Right atrium auricular region (tissue), 2 donors: ENCODE results near the gene BEGAIN. TPM values are rescaled to one million over a fixed set of nuclear protein-coding genes. Genes with fewer than 3 reads are reported as not detected.

Experiments
- DNase-seq: peaks from one replicate; pipeline ENCODE4 v3.0.0-alpha.2; 2019; ENCODE audit warnings: low spot score
- H3K27ac ChIP-seq, 2 donors: fragments of 200-600 bp; sonication (generic); 1 replicate in 1 of 2; 2 replicates in 1 of 2; pipeline ENCODE4 v1.5.1; 2016 to 2019
- H3K27me3 ChIP-seq, 2 donors: fragments of 200-600 bp; sonication (generic); one replicate each; pipeline versions ENCODE4 v1.5.1 to v1.6.0; 2017 to 2019
- H3K36me3 ChIP-seq: fragments of 200-600 bp; sonication (generic); one replicate; pipeline ENCODE4 v1.5.1; 2016
- H3K4me1 ChIP-seq, 2 donors: fragments of 200-600 bp; sonication (generic); one replicate each; pipeline versions ENCODE4 v1.5.1 to v1.6.0; 2017 to 2019
- H3K4me3 ChIP-seq, 2 donors: fragments of 200-600 bp; sonication (generic); 1 replicate in 1 of 2; 2 replicates in 1 of 2; pipeline ENCODE4 v1.5.1; 2017 to 2019; ENCODE audit warnings: mild to moderate bottlenecking in 1 of 2, moderate library complexity in 1 of 2
- H3K9me3 ChIP-seq, 2 donors: fragments of 200-600 bp; sonication (generic); one replicate each; pipeline ENCODE4 v1.5.1; 2019
- total RNA-seq, 2 donors: library from RNA; depleted of rRNA; stranded (reverse); fragments of >200 nt; gene quantifications; one replicate each; pipeline ENCODE4 v1.1.0, GENCODE V29; 2016
- TF ChIP-seq, protein P1 (sequence below), 2 donors: fragments of 200-600 bp; sonication (generic); IDR thresholded peaks; one replicate each; pipeline ENCODE4 v1.5.1; 2019; ENCODE audit warnings: antibody characterized with exemption in 2 of 2

BEGAIN gene, protein sequence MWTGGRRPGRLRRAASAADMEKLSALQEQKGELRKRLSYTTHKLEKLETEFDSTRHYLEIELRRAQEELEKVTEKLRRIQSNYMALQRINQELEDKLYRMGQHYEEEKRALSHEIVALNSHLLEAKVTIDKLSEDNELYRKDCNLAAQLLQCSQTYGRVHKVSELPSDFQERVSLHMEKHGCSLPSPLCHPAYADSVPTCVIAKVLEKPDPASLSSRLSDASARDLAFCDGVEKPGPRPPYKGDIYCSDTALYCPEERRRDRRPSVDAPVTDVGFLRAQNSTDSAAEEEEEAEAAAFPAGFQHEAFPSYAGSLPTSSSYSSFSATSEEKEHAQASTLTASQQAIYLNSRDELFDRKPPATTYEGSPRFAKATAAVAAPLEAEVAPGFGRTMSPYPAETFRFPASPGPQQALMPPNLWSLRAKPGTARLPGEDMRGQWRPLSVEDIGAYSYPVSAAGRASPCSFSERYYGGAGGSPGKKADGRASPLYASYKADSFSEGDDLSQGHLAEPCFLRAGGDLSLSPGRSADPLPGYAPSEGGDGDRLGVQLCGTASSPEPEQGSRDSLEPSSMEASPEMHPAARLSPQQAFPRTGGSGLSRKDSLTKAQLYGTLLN
- 1 to 10 TPM in 1 of 2 donors, under 1 TPM in 1; 0.93 to 5.7 TPM for total RNA-seq

DNA sequence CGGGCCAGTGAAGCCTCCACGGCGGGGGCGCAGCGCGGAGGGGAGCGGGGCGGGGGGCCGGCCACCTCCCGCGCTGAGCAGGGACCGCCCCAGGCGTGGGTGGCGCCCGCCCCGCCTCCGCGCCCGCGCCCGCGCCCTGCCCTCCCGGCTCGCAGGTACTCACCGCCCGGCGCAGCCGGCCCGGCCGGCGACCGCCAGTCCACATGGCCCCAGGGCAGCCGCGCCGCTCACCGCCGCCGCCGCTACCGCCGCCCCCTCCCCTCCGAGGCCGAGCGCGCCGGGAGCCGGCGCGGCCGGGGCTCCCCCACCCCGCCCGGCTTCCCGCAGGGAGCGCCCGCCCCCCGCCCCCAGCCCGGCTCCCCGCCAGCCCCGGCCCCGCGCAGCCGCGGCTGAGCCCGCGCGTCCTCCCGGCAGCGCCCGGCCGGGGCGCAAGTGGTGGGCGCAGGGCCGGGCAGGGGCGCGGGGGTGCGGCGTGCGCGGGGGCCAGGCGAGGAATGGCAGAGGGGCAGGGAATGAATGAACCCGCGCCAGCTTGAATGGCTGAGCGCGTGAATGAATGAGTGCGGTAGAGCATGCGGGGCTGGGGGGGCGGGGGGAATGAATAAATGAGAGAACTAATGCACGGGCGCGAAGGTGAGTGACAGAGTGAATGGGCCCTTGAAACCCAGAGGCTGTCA, at the start of gene BEGAIN:
Gene BEGAIN, minus strand, starts transcription at position 332 of the 677 bp plus-strand sequence. Its CDS starts 127 bp downstream, at position 205.
- H3K9me3 ChIP-seq = no peaks in the 10 kb centered on the region
- no peak within 1 kb of the TSS for H3K27ac ChIP-seq
- H3K36me3 ChIP-seq = no peaks in the 10 kb centered on the region
- H3K27me3 ChIP-seq = no peaks in the 10 kb centered on the region
- no peak for DNase-seq
- TF ChIP-seq, protein P1, sequence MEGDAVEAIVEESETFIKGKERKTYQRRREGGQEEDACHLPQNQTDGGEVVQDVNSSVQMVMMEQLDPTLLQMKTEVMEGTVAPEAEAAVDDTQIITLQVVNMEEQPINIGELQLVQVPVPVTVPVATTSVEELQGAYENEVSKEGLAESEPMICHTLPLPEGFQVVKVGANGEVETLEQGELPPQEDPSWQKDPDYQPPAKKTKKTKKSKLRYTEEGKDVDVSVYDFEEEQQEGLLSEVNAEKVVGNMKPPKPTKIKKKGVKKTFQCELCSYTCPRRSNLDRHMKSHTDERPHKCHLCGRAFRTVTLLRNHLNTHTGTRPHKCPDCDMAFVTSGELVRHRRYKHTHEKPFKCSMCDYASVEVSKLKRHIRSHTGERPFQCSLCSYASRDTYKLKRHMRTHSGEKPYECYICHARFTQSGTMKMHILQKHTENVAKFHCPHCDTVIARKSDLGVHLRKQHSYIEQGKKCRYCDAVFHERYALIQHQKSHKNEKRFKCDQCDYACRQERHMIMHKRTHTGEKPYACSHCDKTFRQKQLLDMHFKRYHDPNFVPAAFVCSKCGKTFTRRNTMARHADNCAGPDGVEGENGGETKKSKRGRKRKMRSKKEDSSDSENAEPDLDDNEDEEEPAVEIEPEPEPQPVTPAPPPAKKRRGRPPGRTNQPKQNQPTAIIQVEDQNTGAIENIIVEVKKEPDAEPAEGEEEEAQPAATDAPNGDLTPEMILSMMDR (IDR thresholded peaks at IDR 0.05) = no peak
- H3K4me1 ChIP-seq = peaks cover 0 to 17% of the 10 kb centered on the region in 2 donors
- peak within 1 kb of the TSS; percentile 28 to 49 for H3K4me3 ChIP-seq

DNA sequence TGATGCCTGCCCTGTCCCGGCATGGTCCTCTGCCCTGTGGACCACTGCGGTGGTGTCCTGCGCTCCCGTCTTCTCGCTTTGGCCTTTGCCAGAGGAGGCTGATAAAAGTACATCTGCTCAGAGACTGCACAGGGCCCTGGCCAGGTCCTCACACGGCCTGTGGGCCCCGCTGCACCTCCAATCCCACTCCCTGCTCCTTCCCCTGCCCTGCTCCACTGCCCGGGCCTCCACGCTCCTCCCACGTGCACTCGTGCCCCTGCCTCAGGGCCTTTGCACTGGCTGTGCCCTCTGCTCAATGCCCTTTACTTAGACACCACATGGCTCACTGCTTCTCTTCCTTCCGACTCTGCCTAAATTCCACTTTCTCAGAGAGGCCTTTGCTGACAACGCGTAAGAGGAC, 49.3 kb upstream of the BEGAIN start:
- Histone ChIP-seq H3K27me3 (no peaks in the 10 kb centered on the region), H3K27ac (no peak overlapping the region), H3K4me1 (no peaks in the 10 kb centered on the region), H3K9me3 (no peaks in the 10 kb centered on the region), H3K36me3 (no peaks in the 10 kb centered on the region), H3K4me3 (no peak overlapping the region)
- no peak for DNase-seq
- TF ChIP-seq, protein P1 (IDR thresholded peaks at IDR 0.05) = no peak

DNA sequence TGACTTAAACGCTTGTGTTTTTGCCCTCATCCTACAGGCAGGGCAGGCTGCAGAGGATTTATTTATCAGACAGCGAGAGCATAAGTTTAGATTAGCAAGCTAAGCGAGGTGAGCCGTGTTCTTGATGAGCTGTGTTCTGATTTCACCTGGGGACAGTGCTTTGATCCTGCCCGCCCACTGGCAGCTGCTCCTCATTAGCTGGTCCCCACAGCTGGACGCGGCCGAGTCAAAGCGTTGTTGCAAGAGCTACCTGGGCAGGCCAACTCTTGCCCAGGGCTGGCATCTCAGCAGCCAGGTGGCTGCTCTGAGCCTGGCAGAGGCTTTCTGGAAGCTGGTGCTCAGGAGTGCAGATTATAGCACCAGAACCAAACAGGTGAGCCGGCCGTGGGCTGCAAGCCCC, 46.8 kb upstream of the BEGAIN start:
- Histone ChIP-seq H3K27ac (no peak overlapping the region), H3K27me3 (no peaks in the 10 kb centered on the region), H3K4me1 (no peaks in the 10 kb centered on the region), H3K4me3 (no peak overlapping the region), H3K9me3 (no peaks in the 10 kb centered on the region), H3K36me3 (no peaks in the 10 kb centered on the region)
- TF ChIP-seq, protein P1 (IDR thresholded peaks at IDR 0.05) = no peak
- no peak for DNase-seq

DNA sequence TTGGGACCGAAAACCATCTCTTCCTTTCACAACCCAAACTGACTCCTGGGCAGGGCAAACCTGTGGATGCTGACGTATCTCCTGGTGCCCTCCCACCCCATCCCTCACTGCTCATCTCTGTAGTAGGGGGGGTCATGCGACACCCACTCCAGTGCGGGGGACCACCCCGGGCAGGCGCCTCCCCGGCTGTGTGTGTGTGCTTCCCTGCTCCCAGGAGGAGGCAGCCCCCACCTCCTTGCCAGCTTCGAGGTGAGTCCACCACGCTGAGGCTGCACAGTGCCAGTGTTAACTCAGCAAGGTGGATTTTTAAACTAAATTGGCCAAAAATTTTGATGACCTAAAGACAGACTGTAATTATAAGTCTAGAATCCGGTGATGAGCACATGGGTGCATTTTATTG, 46.2 kb upstream of the BEGAIN start:
- Histone ChIP-seq H3K9me3 (no peaks in the 10 kb centered on the region), H3K27me3 (no peaks in the 10 kb centered on the region)
- TF ChIP-seq, protein P1 (IDR thresholded peaks at IDR 0.05) = no peak

DNA sequence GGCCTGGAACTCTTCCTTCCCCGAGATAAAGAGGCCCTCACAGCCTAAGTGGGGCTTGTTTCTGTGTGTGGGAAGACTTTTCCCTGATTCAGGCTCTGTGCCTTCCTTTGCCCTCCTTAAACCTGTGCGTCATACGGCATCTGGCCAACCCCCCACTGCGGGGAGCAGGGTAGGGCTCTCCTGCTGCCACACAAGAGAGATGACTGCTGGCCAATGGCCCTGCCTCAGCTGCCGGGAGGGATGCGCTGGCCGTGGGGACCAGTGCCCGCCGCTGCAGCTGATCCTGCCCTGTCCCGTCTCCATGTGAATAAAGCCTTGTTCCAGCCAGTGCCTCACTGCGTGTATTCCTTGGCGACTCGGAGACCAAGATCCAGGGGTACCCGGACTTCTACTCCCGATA, 42.5 kb upstream of the BEGAIN start:
- H3K9me3 ChIP-seq = no peaks in the 10 kb centered on the region
- no peaks in the 10 kb centered on the region for H3K4me1 ChIP-seq
- no peaks in the 10 kb centered on the region for H3K27me3 ChIP-seq

More for the DNA sequence above, 46.2 kb upstream of the BEGAIN start:
- Histone ChIP-seq H3K27ac (no peak overlapping the region), H3K4me3 (no peak overlapping the region), H3K36me3 (no peaks in the 10 kb centered on the region), H3K4me1 (no peaks in the 10 kb centered on the region)
- no peak for DNase-seq

More for the DNA sequence above, 42.5 kb upstream of the BEGAIN start:
- Histone ChIP-seq H3K4me3 (no peak overlapping the region), H3K36me3 (no peaks in the 10 kb centered on the region), H3K27ac (no peak overlapping the region)
- no peak for DNase-seq
- TF ChIP-seq, protein P1 (IDR thresholded peaks at IDR 0.05) = no peak
